Measurements from ENCODE around the gene CIC.
"Not testable (repeated sequence)": the region's sequence is repeated elsewhere in the genome, so short reads cannot be mapped to it uniquely, and the experiment has no call there.

Gene CIC

DNA sequence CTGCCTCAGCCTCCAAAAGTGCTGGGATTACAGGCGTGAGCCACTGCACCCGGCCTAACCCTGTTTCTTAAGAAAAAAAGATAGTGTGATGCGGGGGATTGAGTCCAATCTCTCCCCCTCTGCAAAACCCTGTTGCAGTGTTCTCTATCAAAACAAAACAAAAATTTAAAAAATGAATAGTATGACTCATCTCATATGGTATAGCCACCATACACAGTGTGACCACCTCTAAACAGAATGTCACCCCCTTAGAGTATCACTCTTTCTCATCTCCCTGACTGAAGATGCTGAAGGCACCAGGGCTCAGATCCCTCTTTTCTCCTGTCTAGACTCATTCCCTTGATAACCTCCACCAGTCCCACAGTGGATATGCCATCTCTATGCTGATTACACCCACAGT is 7.3 kb upstream of the CIC start:
- Mint-ChIP-seq H3K36me3 (ENCODE audit: low read depth) (no peaks in the 10 kb centered on the region), H3K4me3 (no peak overlapping the region), H3K9me3 (no peaks in the 10 kb centered on the region), H3K27ac (no peak overlapping the region), H3K4me1 (ENCODE audit: low read depth) (peaks cover 4% of the 10 kb centered on the region), H3K27me3 (no peaks in the 10 kb centered on the region)
- DNase-seq = no peak

DNA sequence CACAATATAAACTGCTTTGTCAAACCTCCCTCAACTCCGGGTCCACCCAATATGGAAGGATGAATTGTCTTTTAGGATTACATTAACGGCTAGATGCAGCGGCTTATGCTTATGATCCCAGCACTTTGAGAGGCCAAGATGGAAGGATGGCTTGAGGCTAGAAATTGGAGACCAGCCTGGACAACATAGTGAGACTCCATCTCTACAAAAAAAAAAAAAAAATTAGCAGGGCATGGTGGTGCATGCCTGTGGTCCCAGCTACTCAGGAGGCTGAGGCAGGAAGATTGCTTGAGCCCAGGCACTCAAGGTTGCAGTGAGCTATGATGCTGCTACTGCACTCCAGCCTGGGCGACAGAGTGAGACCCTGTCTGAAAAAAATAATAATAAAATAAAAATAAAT is 2.9 kb upstream of the CIC start:
- H3K36me3 Mint-ChIP-seq (ENCODE audit: low read depth) = peaks cover 10% of the 10 kb centered on the region
- H3K9me3 Mint-ChIP-seq, H3K4me3 Mint-ChIP-seq, H3K27me3 Mint-ChIP-seq, DNase-seq, H3K27ac Mint-ChIP-seq: not testable (repeated sequence)
- H3K4me1 Mint-ChIP-seq (ENCODE audit: low read depth) = peaks cover 20% of the 10 kb centered on the region

DNA sequence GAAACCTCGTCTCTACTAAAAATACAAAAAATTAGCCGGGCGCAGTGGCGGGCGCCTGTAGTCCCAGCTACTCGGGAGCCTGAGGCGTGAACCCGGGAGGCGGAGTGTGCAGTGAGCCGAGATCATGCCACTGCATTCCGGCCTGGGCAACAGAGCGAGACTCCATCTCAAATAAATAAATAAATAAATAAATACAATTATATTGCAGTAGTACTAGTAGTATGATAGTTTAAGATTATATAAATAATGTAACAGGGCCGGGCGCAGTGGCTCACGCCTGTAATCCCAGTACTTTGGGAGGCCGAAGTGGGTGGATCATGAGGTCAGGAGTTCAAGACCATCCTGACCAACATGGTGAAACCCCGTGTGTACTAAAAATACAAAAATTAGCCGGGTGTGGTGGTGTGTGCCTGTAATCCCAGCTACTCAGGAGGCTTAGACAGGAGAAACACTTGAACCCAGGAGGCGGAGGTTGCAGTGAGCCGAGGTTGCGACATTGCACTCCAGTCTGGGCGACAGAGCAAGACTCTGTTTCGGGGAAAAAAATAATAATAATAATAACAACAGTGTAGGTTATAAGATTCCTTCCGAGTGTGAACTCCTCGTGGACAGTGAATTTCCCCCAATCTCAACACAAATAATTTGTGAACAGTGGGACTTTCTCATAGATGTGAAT is 2.0 kb upstream of the CIC start:
- not testable (repeated sequence) for H3K4me3 Mint-ChIP-seq, H3K27ac Mint-ChIP-seq, DNase-seq, H3K27me3 Mint-ChIP-seq, H3K9me3 Mint-ChIP-seq
- peaks cover 21% of the 10 kb centered on the region for H3K4me1 Mint-ChIP-seq (ENCODE audit: low read depth)
- peaks cover 17% of the 10 kb centered on the region for H3K36me3 Mint-ChIP-seq (ENCODE audit: low read depth)

DNA sequence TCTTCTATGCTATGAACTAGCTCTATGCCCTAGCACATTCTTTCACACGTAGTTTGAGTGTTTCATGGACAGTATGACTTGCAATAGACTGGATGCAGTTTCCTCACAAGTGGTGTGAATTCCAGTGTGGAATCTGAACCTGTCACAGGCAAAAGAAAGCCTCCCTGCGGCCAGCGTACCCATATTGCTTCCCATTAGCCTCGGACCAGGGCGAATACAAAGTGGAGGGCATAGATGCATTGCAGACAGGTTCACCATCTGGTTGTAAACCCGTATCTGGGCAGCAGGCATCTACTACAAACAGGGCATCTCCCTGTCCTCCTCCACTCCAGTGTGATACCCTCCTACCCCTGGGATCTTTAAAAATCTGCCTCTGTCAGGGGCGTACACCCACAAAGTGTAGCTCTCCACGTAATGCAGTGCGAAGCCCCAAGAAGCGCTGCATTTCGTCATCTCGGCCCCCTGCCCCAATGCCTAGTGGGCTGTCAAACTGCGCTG is 1.4 kb upstream of the CIC start:
- no peak for DNase-seq
- no peaks in the 10 kb centered on the region for H3K27me3 Mint-ChIP-seq

DNA sequence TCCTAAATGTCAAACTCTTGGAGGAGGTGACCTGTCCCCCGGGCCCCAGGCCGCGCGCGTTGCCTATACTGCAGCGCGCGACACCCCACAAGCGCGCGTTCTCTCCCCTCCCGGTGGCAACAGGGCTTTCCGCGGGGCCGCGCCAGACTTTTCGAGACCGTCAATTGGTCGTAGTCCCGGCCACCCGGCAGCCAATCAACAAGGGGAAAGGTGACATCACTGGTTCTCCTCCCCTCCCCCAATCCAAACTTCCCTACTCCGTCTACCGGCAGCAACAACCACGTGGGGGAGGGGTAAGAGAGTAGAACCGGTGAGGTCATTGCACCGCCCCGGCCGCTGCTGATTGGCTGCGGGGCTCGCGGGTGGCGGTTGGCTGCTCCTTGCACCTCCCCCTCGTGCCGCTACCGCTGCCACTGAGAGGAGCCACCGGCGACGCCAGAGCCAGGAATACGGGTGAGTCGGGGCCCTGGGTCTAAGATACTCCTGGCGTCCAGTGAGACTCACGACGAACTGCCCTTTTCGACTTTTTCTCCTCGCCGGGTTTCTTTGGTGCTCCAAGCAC is 829 bp upstream of the CIC start:
- no peaks in the 10 kb centered on the region for H3K27me3 Mint-ChIP-seq
- DNase-seq = peak; percentile 98
- peaks cover 25% of the 10 kb centered on the region for H3K36me3 Mint-ChIP-seq (ENCODE audit: low read depth)
- no peak overlapping the region for H3K4me3 Mint-ChIP-seq
- peaks cover 21% of the 10 kb centered on the region for H3K4me1 Mint-ChIP-seq (ENCODE audit: low read depth)
- no peaks in the 10 kb centered on the region for H3K9me3 Mint-ChIP-seq
- no peak overlapping the region for H3K27ac Mint-ChIP-seq

More for the DNA sequence above, 1.4 kb upstream of the CIC start:
- no peak overlapping the region for H3K27ac Mint-ChIP-seq
- peaks cover 21% of the 10 kb centered on the region for H3K4me1 Mint-ChIP-seq (ENCODE audit: low read depth)
- no peaks in the 10 kb centered on the region for H3K9me3 Mint-ChIP-seq
- H3K4me3 Mint-ChIP-seq = no peak overlapping the region
- peaks cover 20% of the 10 kb centered on the region for H3K36me3 Mint-ChIP-seq (ENCODE audit: low read depth)

DNA sequence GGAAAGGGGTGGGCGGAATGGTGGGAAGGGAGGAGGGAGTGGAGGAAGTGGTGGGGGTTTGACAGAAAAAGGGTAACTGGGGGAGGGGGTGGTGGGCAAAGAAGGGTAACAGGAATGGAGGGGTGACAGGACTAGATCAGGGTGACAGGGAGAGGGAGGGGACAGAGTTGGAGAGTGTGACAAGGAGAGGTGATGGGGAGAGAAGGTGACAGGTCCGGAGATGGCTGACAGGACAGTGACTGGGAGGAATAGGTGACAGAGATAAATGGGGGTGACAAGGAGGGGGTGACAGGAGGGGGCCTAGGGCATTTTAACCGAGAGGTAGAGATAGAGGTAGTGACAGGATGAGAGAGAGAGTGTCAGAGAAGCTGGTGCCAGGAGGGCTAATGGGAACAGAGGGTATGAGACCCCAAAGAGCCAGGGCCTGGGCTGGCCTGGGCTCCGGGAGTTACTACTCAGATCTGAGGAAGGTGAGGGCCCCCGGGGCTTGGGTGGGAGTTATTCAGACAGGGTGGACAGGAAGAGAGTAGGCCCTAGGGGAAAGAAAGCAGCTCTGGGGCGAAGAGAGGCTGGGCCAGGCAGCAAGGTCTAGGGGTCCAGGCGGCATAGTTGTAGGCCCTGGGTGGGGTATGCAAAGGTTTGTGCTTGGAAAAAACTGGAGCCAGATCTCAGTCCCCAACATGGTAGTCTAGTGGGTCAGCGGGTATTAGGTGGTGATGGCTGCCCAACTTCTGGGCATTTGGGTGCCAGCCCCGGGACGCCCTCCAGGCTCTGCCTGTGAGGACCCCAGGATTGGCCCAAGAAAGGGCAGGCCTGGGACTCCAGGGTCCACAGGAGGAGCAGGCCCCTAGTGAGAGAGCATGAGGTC is 660 bp downstream of the CIC start:
- H3K36me3 Mint-ChIP-seq (ENCODE audit: low read depth) = peaks cover 38% of the 10 kb centered on the region
- no peak overlapping the region for H3K4me3 Mint-ChIP-seq
- peaks cover 30% of the 10 kb centered on the region for H3K4me1 Mint-ChIP-seq (ENCODE audit: low read depth)
- H3K9me3 Mint-ChIP-seq = no peaks in the 10 kb centered on the region
- H3K27ac Mint-ChIP-seq = peak overlapping the region; percentile 99
- peak; percentile 48 for DNase-seq
- H3K27me3 Mint-ChIP-seq = no peaks in the 10 kb centered on the region

DNA sequence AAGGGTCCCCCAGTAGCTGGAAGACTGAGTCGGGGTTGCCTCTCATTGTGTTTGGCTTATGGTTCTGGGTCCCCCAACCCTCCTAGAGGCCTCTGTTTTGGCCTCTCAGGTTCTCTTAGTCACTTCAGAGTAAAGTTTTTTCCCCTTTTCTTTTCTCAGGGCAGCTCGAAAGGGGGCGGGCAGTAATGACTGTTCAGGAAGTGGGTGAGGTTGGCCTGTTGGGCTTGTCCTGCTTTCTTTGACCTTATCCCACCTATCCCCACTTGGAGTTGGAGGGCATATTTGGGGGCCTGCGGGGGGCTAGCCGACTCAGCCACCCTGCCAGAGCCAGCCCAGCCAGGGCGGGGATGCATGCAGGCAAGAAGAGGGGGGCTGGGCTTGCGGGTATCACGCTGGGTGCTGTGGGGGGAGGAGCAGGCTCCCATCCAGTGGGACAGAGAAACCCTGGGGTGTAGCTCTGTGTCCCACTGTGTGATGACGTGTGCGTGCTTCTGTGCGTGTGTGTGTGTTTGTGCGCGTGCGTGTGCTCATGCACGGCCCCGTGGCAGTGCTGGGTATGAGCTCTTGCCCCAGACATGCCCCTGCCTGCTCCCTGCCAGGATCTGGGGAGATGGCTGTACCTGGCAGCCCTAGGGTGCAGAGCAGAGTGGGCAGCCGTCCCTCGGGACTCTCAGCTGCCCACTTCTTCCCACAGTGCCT is 1.4 kb downstream of the CIC start:
- H3K4me1 Mint-ChIP-seq (ENCODE audit: low read depth) = peaks cover 36% of the 10 kb centered on the region
- DNase-seq = peak; percentile 83
- H3K36me3 Mint-ChIP-seq (ENCODE audit: low read depth) = peaks cover 44% of the 10 kb centered on the region
- H3K27ac Mint-ChIP-seq = peak overlapping the region; percentile 99
- H3K4me3 Mint-ChIP-seq = no peak overlapping the region
- no peaks in the 10 kb centered on the region for H3K27me3 Mint-ChIP-seq
- no peaks in the 10 kb centered on the region for H3K9me3 Mint-ChIP-seq

DNA sequence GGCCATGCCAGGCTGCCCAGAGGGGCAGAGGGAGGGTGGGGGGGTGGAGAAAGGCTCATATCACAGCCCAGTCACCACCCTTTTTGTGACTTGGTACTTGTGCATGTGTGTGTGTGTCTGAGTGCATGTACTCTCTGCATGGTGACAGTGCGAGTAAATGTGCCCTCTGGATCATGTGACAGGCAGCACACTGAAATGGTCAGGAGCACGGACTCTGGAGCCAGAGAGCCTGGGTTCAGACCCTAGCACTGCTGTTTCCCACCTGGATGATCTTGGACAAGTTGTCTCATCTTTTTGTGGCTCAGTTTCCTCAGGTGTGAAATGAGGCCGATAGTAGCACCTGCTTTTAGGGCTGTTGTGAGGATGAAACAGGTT is 2.0 kb downstream of the CIC start:
- no peak overlapping the region for H3K4me3 Mint-ChIP-seq
- DNase-seq = no peak
- no peaks in the 10 kb centered on the region for H3K27me3 Mint-ChIP-seq
- H3K4me1 Mint-ChIP-seq (ENCODE audit: low read depth) = peaks cover 40% of the 10 kb centered on the region
- H3K9me3 Mint-ChIP-seq = no peaks in the 10 kb centered on the region
- peaks cover 48% of the 10 kb centered on the region for H3K36me3 Mint-ChIP-seq (ENCODE audit: low read depth)
- peak overlapping the region; percentile 99 for H3K27ac Mint-ChIP-seq

DNA sequence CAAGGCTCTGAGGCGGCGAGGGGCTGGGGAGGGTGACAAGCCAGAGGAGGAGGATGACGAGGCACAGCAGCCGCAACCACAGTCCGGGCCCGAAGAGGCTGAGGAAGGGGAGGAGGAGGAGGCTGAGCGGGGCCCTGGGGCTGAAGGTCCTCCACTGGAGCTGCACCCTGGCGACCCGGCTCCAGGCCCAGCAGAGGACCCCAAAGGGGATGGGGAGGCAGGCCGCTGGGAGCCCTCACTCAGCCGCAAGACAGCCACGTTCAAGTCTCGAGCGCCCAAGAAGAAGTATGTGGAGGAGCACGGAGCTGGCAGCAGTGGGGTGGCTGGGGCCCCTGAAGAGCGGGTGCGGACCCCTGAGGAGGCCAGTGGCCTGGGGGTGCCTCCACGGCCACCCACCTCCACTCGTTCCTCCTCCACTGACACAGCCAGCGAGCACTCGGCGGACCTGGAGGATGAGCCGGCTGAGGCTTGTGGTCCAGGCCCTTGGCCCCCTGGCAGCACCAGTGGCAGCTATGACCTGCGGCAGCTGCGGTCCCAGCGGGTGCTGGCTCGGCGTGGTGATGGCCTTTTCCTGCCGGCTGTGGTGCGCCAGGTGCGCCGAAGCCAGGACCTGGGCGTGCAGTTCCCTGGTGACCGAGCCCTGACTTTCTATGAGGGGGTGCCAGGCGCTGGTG is 2.9 kb downstream of the CIC start:
- Mint-ChIP-seq H3K4me1 (ENCODE audit: low read depth) (peaks cover 50% of the 10 kb centered on the region), H3K27me3 (no peaks in the 10 kb centered on the region), H3K9me3 (no peaks in the 10 kb centered on the region), H3K4me3 (no peak overlapping the region), H3K36me3 (ENCODE audit: low read depth) (peaks cover 51% of the 10 kb centered on the region), H3K27ac (peak overlapping the region; percentile 99)
- no peak for DNase-seq

DNA sequence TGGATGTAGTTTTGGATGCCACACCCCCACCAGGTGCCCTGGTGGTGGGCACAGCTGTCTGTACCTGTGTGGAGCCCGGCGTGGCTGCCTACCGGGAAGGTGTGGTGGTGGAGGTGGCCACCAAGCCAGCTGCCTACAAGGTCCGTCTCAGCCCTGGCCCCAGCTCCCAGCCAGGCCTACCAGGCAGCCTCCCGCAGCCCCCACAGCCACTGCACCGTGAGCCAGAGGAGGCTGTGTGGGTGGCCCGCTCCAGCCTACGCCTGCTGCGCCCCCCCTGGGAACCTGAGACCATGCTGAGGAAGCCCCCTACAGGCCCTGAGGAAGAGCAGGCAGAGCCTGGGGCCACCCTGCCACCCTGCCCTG is 3.5 kb downstream of the CIC start:
- no peak overlapping the region for H3K4me3 Mint-ChIP-seq
- H3K4me1 Mint-ChIP-seq (ENCODE audit: low read depth) = peaks cover 55% of the 10 kb centered on the region
- DNase-seq = peak; percentile 28
- no peak overlapping the region for H3K27ac Mint-ChIP-seq
- H3K27me3 Mint-ChIP-seq = no peaks in the 10 kb centered on the region
- no peaks in the 10 kb centered on the region for H3K9me3 Mint-ChIP-seq
- H3K36me3 Mint-ChIP-seq (ENCODE audit: low read depth) = peaks cover 54% of the 10 kb centered on the region

DNA sequence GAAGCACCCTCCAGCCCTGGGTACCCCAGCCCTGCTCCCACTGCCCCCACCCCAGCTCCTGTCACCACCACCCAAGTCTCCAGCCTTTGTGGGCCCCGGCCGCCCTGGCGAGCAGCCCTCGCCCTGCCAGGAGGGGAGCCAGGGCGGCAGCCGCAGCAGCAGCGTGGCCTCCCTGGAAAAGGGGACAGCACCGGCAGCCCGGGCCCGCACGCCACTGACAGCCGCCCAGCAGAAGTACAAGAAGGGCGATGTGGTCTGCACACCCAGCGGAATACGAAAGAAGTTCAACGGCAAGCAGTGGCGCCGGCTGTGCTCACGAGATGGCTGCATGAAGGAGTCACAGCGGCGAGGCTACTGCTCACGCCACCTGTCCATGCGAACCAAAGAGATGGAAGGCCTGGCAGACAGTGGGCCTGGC is 3.9 kb downstream of the CIC start:
- Mint-ChIP-seq H3K36me3 (ENCODE audit: low read depth) (peaks cover 54% of the 10 kb centered on the region), H3K9me3 (no peaks in the 10 kb centered on the region), H3K4me1 (ENCODE audit: low read depth) (peaks cover 55% of the 10 kb centered on the region), H3K27me3 (no peaks in the 10 kb centered on the region), H3K27ac (no peak overlapping the region), H3K4me3 (no peak overlapping the region)
- DNase-seq = no peak

DNA sequence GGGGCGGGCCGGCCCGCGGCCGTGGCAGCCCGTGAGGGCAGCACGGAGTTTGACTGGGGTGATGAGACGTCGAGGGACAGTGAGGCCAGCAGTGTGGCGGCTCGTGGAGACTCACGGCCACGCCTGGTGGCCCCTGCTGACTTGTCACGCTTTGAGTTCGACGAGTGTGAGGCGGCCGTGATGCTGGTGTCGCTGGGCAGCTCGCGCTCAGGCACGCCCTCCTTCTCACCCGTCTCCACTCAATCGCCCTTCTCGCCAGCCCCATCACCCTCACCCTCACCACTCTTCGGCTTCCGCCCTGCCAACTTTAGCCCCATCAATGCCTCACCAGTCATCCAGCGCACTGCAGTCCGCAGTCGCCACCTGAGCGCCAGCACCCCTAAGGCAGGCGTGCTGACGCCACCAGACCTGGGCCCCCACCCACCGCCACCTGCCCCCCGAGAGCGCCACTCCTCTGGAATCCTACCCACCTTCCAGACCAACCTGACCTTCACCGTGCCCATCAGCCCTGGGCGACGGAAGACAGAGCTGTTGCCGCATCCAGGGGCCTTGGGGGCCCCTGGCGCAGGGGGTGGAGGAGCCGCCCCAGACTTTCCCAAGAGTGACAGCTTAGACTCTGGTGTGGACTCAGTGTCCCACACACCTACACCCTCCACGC is 4.5 kb downstream of the CIC start:
- Mint-ChIP-seq H3K36me3 (ENCODE audit: low read depth) (peaks cover 59% of the 10 kb centered on the region), H3K27ac (no peak overlapping the region), H3K4me3 (no peak overlapping the region), H3K27me3 (no peaks in the 10 kb centered on the region), H3K9me3 (no peaks in the 10 kb centered on the region), H3K4me1 (ENCODE audit: low read depth) (peaks cover 60% of the 10 kb centered on the region)
- DNase-seq = no peak

DNA sequence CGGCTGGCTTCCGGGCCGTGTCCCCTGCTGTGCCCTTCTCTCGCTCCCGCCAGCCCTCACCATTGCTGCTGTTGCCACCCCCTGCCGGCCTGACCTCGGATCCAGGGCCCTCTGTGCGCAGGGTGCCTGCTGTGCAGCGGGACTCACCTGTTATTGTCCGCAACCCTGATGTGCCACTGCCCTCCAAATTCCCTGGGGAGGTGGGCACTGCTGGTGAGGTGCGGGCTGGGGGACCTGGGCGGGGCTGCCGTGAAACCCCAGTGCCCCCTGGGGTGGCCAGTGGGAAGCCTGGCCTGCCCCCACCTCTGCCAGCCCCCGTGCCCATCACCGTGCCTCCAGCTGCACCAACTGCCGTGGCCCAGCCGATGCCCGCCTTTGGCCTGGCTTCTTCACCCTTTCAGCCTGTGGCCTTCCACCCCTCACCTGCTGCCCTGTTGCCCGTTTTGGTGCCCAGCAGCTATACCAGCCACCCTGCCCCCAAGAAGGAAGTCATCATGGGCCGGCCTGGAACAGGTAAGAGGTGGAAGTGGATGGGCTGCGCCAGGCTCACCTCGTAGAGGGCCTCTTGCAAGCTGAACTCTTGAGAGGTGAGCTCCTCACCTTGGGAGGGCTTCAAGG is 5.1 kb downstream of the CIC start:
- Mint-ChIP-seq H3K4me1 (ENCODE audit: low read depth) (peaks cover 67% of the 10 kb centered on the region), H3K36me3 (ENCODE audit: low read depth) (peaks cover 59% of the 10 kb centered on the region), H3K4me3 (no peak overlapping the region), H3K9me3 (no peaks in the 10 kb centered on the region), H3K27ac (no peak overlapping the region), H3K27me3 (no peaks in the 10 kb centered on the region)
- DNase-seq = no peak

Data from activated T-cell treated with anti-CD3 and anti-CD28 coated beads, Interleukin-2, amount 50 U/mL, for 24 hours (primary cell).